HEK293 (cell line): Measurements from ENCODE around the gene LILRB1.

Source experiments
- CTCF ChIP-seq: fragments of 450-650 bp; formaldehyde crosslinking; IDR thresholded peaks from 2 replicates; pipeline ENCODE4 v1.5.1; 2016; ENCODE audit warnings: missing biosample characterization, missing genetic modification characterization
- KLF17 ChIP-seq: fragments of 450-650 bp; formaldehyde crosslinking; IDR thresholded peaks from 2 replicates; pipeline ENCODE4 v1.5.1; 2016; ENCODE audit warnings: missing biosample characterization, missing genetic modification characterization
- ZBTB10 ChIP-seq: fragments of 450-650 bp; formaldehyde crosslinking; IDR thresholded peaks from 2 replicates; pipeline ENCODE4 v1.5.1; 2016; ENCODE audit warnings: missing biosample characterization, missing genetic modification characterization
- ZNF16 ChIP-seq: fragments of 450-650 bp; formaldehyde crosslinking; IDR thresholded peaks from 2 replicates; pipeline ENCODE4 v1.5.1; 2016; ENCODE audit warnings: low read depth, missing biosample characterization, missing genetic modification characterization
- ZNF24 ChIP-seq: fragments of 450-650 bp; formaldehyde crosslinking; IDR thresholded peaks from 2 replicates; pipeline ENCODE4 v1.5.1; 2016; ENCODE audit warnings: missing biosample characterization, missing genetic modification characterization

GRCh38 chr19:54665530-54665929, 35.2 kb downstream of the LILRB1 start:
- TF ChIP-seq KLF17 (tag by site-specific recombination), result no peak
- TF ChIP-seq CTCF (tag by site-specific recombination), result no peak
- no peak for TF ChIP-seq ZBTB10 (tag by site-specific recombination)
- no peak for TF ChIP-seq ZNF16 (tag by site-specific recombination)
- no peak for TF ChIP-seq ZNF24 (tag by site-specific recombination)
